Loucy (cell line): ENCODE measurements around the gene SUPT5H.

Experiments
- H2AFZ ChIP-seq: fragments of 200-600 bp; sonication (generic); 2 replicates; pipeline ENCODE4 v1.6.0; 2016; ENCODE audit warnings: antibody characterized with exemption, mild to moderate bottlenecking, low read length, moderate library complexity
- H3F3A ChIP-seq: fragments of 200-600 bp; 2 replicates; pipeline ENCODE4 v1.6.0; 2016; ENCODE audit warnings: antibody characterized with exemption, low read depth, mild to moderate bottlenecking
- H3K27me3 ChIP-seq: fragments of 200-600 bp; sonication (generic); 2 replicates; pipeline ENCODE4 v1.6.1; 2014; ENCODE audit warnings: low read length, mild to moderate bottlenecking; ENCODE audit not compliant: insufficient read depth, poor library complexity, severe bottlenecking
- H3K36me3 ChIP-seq: fragments of 200-600 bp; sonication (generic); 2 replicates; pipeline ENCODE4 v1.6.1; 2016; ENCODE audit warnings: low read length; ENCODE audit not compliant: insufficient read depth
- H3K4me1 ChIP-seq: fragments of 200-600 bp; sonication (generic); 2 replicates; pipeline ENCODE4 v1.5.1; 2014; ENCODE audit warnings: low read length, mild to moderate bottlenecking; ENCODE audit not compliant: insufficient read depth, poor library complexity, severe bottlenecking
- H3K4me2 ChIP-seq: fragments of 200-600 bp; sonication (generic); 2 replicates; pipeline ENCODE4 v1.6.0; 2014; ENCODE audit warnings: antibody characterized with exemption, low read length, low read depth, mild to moderate bottlenecking; ENCODE audit not compliant: poor library complexity, severe bottlenecking
- H3K4me3 ChIP-seq: fragments of 200-600 bp; sonication (generic); 2 replicates; pipeline ENCODE4 v1.5.1; 2014; ENCODE audit warnings: low read length, mild to moderate bottlenecking, mixed read lengths; ENCODE audit not compliant: poor library complexity, severe bottlenecking
- H3K79me2 ChIP-seq: fragments of 200-600 bp; sonication (generic); 2 replicates; pipeline ENCODE4 v1.6.1; 2014; ENCODE audit warnings: low read length; ENCODE audit not compliant: insufficient read depth
- H3K9ac ChIP-seq: fragments of 200-600 bp; sonication (generic); 2 replicates; pipeline ENCODE4 v1.6.0; 2014; ENCODE audit warnings: mild to moderate bottlenecking, low read depth, low read length, moderate library complexity; ENCODE audit not compliant: poor library complexity, severe bottlenecking
- H3K9me2 ChIP-seq: fragments of 200-600 bp; sonication (generic); replicated peaks from 2 replicates; pipeline ENCODE4 v1.6.1; 2016; ENCODE audit warnings: low read depth, low read length, mixed read lengths
- H3K9me3 ChIP-seq: fragments of 200-600 bp; sonication (generic); 2 replicates; pipeline ENCODE4 v1.6.1; 2014; ENCODE audit warnings: mild to moderate bottlenecking, antibody characterized with exemption, low read length, low read depth; ENCODE audit not compliant: insufficient read depth
- H4K20me1 ChIP-seq: fragments of 200-600 bp; sonication (generic); 2 replicates; pipeline ENCODE4 v1.6.0; 2014; ENCODE audit warnings: antibody characterized with exemption, low read length, mild to moderate bottlenecking; ENCODE audit not compliant: insufficient read depth, poor library complexity, severe bottlenecking
- EZH2phosphoT487 ChIP-seq: fragments of 200-600 bp; IDR thresholded peaks from 2 replicates; pipeline ENCODE4 v1.6.1; 2018; ENCODE audit warnings: antibody characterized with exemption, mild to moderate bottlenecking, moderate library complexity, borderline replicate concordance
- TF ChIP-seq, protein P1 (sequence below): fragments of 200-600 bp; sonication (generic); conservative IDR thresholded peaks from 2 replicates; pipeline ENCODE4 v1.5.1; 2014; ENCODE audit warnings: mild to moderate bottlenecking, antibody characterized with exemption, low read length

SUPT5H gene

DNA sequence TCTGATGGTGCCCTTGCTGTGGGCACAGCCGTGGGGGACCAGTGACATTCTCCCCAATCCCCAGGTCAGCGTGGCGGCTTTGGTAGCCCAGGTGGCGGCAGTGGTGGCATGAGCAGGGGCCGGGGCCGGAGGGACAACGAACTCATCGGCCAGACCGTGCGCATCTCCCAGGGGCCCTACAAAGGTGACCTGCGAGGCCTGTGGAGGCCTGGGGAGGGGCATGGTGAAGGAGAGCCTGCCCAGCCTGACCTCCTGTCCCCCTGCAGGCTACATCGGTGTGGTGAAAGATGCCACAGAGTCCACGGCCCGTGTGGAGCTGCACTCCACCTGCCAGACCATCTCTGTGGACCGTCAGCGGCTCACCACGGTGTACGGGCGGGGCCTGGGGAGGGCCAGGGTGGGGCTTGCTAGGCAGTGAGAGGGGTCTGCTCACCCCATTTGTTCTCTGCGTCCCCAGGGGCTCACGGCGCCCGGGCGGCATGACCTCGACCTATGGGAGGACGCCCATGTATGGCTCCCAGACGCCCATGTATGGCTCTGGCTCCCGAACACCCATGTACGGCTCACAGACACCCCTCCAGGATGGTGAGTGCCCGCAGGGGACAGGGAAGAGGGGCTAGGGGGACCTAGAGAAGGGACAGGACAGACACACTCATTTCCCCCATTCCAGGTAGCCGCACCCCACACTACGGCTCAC is 27.5 kb downstream of the SUPT5H start:
- H3K4me1 ChIP-seq = no peaks in the 10 kb centered on the region
- no peaks in the 10 kb centered on the region for H4K20me1 ChIP-seq
- no peaks in the 10 kb centered on the region for H3F3A ChIP-seq
- no peaks in the 10 kb centered on the region for H3K79me2 ChIP-seq
- H3K9me2 ChIP-seq = no peaks in the 10 kb centered on the region
- no peak overlapping the region for H3K9ac ChIP-seq
- no peak overlapping the region for H3K4me3 ChIP-seq
- no peak overlapping the region for H3K4me2 ChIP-seq
- no peak overlapping the region for H2AFZ ChIP-seq
- TF ChIP-seq, protein P1, sequence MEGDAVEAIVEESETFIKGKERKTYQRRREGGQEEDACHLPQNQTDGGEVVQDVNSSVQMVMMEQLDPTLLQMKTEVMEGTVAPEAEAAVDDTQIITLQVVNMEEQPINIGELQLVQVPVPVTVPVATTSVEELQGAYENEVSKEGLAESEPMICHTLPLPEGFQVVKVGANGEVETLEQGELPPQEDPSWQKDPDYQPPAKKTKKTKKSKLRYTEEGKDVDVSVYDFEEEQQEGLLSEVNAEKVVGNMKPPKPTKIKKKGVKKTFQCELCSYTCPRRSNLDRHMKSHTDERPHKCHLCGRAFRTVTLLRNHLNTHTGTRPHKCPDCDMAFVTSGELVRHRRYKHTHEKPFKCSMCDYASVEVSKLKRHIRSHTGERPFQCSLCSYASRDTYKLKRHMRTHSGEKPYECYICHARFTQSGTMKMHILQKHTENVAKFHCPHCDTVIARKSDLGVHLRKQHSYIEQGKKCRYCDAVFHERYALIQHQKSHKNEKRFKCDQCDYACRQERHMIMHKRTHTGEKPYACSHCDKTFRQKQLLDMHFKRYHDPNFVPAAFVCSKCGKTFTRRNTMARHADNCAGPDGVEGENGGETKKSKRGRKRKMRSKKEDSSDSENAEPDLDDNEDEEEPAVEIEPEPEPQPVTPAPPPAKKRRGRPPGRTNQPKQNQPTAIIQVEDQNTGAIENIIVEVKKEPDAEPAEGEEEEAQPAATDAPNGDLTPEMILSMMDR = no peak
- no peak for TF ChIP-seq EZH2phosphoT487
- H3K9me3 ChIP-seq = no peaks in the 10 kb centered on the region
- peaks cover 85% of the 10 kb centered on the region; the same call in 1 of the 2 replicates for H3K36me3 ChIP-seq
- no peaks in the 10 kb centered on the region for H3K27me3 ChIP-seq

DNA sequence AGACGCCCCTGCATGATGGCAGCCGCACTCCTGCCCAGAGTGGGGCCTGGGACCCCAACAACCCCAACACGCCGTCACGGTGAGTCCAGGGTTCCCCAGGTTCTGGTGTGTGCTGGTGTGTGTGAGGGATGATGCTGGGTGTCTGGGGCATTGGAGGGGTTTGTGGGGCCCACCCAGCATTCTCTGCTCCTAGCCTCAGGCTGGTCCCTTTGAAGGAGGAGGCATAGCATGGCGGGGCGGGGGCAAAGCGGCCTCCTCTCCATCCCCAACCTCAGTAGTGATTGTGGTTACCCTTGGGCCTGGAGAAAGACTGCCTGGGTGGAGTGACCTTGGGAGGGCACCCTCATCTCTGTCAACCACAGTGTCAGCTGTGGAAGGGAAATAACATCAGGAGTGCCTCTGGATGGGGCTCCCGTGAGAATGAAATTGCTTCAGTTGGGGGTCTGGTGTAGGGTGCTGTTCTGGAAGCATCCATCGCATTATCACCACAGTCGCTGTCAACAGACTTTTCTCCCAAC is 28.1 kb downstream of the SUPT5H start:
- no peak overlapping the region for H3K9ac ChIP-seq
- H2AFZ ChIP-seq = no peak overlapping the region
- no peaks in the 10 kb centered on the region for H3K79me2 ChIP-seq
- TF ChIP-seq, protein P1 = no peak
- no peak for TF ChIP-seq EZH2phosphoT487
- no peaks in the 10 kb centered on the region for H3K27me3 ChIP-seq
- no peaks in the 10 kb centered on the region for H4K20me1 ChIP-seq
- H3K4me1 ChIP-seq = no peaks in the 10 kb centered on the region
- H3K4me3 ChIP-seq = no peak overlapping the region
- H3K4me2 ChIP-seq = no peak overlapping the region
- H3K9me2 ChIP-seq = no peaks in the 10 kb centered on the region
- no peaks in the 10 kb centered on the region for H3K9me3 ChIP-seq
- no peaks in the 10 kb centered on the region for H3F3A ChIP-seq
- H3K36me3 ChIP-seq = peaks cover 79% of the 10 kb centered on the region; the same call in 1 of the 2 replicates

DNA sequence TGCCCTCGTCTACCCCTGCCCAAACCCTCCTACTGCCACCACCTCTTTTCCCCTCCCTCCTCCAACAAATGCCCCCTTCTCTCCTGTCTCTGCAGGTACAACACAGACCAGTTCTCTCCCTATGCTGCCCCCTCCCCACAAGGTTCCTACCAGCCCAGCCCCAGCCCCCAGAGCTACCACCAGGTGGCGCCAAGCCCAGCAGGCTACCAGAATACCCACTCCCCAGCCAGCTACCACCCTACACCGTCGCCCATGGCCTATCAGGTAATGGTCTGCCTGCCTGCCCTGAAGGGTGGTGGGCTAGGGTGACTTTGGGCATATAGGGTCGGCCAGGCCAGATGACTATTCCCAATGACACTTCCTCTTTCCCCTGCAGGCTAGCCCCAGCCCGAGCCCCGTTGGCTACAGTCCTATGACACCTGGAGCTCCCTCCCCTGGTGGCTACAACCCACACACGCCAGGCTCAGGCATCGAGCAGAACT is 28.8 kb downstream of the SUPT5H start:
- no peaks in the 10 kb centered on the region for H3K79me2 ChIP-seq
- no peaks in the 10 kb centered on the region for H3F3A ChIP-seq
- H4K20me1 ChIP-seq = no peaks in the 10 kb centered on the region
- H3K4me2 ChIP-seq = no peak overlapping the region
- no peaks in the 10 kb centered on the region for H3K4me1 ChIP-seq
- no peaks in the 10 kb centered on the region for H3K9me2 ChIP-seq
- no peak overlapping the region for H2AFZ ChIP-seq
- peaks cover 72% of the 10 kb centered on the region; the same call in 1 of the 2 replicates for H3K36me3 ChIP-seq
- H3K27me3 ChIP-seq = no peaks in the 10 kb centered on the region
- no peak overlapping the region for H3K9ac ChIP-seq
- TF ChIP-seq, protein P1 = peak; percentile 81
- no peak for TF ChIP-seq EZH2phosphoT487
- no peaks in the 10 kb centered on the region for H3K9me3 ChIP-seq
- H3K4me3 ChIP-seq = no peak overlapping the region
